ENCODE data around the gene CS.
"Not testable (repeated sequence)": the region's sequence is repeated elsewhere in the genome, so short reads cannot be mapped to it uniquely, and the experiment has no call there.

The CS gene

DNA sequence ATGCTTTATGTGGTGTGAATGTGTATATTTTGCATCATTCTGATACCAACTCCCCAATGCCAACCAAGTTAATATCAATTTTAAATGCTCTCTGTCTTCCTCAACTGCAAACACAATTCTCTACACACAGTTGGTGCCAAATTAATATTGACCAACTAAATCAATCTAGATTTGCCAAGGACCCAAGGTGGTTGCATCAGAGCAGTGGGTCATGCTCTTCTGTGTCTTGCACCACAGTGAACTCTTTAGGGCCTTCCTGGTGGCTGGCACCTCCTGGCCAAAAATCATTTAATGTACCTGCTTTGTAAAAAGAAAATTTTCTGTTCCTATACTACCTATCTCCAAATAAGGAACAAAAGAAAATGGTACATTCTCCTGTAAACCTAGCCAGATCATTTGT, 19.3 kb downstream of the CS start:
- DNase-seq (ENCODE audit: low read depth in 2 of 2) = no peak

DNA sequence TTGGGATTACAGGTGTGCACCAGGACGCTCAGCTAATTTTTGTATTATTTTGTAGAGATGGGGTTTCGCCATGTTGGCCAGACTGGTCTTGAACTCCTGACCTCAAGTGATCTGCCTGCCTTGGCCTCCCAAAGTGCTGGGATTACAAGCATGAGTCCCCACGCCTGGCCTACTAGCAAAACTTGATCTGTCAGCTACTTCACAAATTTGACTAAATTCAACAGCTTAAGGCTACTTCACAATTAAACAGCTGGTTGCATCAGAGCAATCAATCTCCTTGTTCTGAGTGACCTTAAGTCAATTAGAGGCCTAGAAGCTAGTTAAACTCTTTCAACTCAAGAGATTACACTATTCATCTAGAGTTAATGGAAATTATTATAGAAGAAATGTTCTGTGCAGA, 21.2 kb downstream of the CS start:
- no peak for DNase-seq (ENCODE audit: low read depth in 2 of 2)

DNA sequence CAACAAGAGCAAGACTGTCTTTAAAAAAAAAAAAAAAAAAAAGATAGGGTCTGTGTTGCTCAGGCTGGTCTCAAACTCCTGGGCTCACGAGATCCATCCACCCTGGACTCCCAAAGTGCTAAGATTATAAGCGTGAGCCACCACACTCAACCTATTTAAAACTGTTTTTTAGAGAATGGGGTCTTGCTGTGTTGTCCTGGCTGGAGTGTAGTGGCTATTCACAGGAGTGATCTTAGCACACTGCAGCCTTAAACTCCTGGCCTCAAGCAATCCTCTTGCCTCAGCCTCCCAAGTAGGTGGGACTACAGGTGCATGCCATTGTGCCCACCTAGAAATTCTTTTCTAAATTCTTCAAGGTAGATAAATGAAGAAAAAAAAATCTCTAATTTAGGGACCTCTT, 25.8 kb downstream of the CS start:
- no peak for DNase-seq (ENCODE audit: low read depth in 2 of 2)

DNA sequence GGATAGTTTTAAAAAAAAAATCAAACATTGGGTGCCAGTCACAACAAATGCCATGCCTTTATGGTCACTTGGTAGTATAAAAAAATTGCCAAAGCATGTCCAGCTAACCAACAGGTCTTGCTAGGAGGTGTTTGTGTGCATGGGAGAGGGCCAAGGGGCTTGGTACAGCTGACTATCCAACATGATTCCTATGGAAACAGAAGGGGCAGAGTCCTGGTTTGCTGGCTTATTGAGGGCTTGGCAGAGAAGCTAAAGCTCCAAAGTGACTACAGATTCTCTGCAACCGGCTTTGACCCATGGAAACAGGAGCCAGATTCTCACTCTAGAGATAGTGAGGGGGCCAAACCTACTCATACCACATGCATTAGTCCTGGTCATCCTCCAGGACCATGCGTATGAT, 27.7 kb downstream of the CS start:
- not testable (repeated sequence) for DNase-seq (ENCODE audit: low read depth in 2 of 2)

DNA sequence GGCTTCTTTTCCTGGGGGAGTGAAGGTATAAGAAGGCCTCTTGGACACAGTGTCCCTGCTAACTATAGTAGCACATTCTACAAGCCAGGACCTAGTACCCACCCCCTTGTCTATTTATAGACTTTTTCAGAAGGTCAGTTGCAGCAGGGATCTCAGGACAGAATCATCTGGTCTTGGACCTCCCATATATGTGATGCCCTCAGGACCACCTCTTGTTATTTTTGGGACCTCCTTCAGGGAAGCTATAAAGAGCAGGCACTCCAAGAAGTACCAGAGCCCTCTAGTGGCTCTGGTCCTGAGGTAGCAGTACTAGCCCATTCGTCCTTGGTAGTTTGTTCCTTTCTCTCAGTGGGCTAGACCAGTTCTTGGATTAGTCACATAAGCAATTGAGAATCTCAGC, 29.1 kb downstream of the CS start:
- DNase-seq (ENCODE audit: low read depth in 2 of 2) = no peak

DNA sequence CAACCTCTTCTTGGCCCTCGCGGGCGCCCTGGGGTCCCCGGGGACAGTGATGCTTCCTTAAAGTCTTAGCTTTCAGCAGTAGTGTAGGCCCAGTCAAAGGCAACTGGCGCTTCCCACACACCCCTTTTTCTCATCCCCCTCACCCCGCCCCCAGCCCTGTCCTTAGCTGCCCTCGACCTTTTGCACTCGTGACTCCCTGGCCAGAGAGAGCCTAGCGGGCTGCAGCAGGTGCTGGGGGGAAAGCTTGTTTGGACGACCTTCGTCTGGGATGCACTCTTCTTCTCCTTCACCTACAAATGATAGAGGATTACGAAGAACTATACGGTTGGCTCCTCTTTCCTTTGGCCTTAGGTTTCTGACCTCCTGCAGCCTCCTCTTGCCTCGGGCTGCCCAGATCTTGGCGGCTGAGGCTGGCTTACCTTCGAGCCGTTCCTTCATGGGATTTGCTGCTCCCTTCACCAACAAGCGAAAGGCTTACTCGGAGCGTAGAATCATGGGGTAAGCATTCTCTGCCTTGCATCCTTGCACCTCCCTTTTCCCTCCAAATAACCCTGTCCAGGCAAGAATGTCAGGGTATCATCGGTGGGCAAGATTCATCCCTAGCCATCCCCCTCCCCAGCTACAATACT, 32.6 kb downstream of the CS start:
- no peak for DNase-seq (ENCODE audit: low read depth in 2 of 2)

DNA sequence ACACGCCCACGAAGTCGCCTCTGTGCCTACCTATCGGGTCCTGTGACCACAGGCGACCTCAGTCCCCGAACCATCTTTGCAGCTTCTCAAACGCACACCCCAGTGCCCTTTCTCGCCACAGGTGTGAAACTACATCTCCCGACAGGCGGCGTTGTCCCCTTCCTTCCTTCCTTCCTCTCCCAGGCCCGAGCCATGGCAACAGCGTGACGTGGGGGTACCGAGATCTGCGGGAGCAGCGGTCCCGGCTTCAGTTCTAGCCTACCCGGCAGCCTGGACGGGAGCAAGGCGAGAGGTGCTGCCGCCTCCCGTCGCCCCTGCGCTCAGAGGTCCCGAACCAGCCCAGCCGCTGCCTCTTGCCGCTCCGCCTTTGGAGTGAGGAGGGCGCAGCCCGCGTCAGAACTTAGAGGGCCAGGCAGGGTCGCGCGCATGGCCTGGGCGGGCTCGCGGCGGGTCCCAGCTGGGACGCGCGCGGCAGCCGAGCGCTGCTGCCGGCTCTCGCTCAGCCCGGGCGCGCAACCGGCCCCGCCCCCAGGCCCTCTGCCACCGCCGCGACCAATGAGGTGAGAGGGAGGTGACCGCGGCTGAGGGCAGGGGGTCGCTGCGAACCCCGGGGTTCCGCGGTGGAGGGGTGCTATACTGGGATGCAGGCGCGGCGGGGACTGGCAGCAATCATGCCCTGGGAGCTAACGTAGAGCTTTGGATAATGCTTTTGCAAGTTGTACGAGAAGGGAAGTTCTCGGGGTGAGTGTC, 33.3 kb downstream of the CS start, which contains the start of gene COQ10A:
Gene COQ10A, plus strand, starts transcription at position 250 of the 750 bp plus-strand sequence. Its CDS starts 177 bp downstream, at position 427.
- peak; percentile 62 to 65 for DNase-seq (ENCODE audit: low read depth in 2 of 2)

DNA sequence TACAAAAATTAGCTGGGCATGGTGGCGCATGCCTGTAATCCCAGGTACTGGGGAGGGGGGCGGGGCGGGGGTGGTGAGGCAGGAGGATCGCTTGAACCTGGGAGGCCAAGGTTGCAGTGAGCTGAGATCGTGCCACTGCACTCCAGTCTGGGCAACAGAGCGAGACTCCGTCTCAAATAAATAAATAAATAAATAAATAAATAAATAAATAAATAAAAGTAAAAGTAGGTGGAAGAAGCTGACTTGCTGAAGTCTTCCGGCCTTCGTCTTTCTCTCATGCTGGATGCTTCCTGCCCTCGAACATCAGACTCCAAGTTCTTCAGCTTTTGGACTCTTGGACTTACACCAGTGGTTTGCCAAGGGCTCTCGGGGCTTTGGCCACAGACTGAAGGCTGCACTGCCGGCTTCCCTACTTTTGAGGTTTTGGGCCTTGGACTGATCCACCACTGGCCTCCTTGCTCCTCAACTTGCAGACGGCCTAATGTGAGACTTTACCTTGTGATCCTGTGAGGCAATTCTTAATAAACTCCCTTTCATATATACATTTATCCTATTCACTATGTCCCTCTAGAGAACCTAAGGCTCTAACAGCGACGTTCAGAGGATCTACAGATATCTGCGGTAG, 34.0 kb downstream of the CS start:
- not testable (repeated sequence) for DNase-seq (ENCODE audit: low read depth in 2 of 2)

DNA sequence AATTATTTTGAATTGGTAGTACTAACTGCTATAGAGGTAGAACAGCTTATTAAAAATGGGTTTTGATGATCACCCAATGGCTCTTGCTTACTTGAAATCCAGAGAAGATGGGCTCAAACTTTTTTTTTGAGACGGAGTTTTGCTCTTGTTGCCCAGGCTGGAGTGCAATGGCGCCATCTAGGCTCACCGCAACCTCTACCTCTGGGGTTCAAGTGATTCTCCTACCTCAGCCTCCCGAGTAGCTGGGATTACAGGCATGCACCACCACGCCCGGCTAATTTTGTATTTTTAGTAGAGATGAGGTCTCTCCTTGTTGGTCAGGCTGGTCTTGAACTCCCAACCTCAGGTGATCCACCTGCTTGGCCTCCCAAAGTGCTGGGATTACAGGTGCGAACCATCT, 37.2 kb downstream of the CS start:
- DNase-seq (ENCODE audit: low read depth in 2 of 2) = not testable (repeated sequence)

DNA sequence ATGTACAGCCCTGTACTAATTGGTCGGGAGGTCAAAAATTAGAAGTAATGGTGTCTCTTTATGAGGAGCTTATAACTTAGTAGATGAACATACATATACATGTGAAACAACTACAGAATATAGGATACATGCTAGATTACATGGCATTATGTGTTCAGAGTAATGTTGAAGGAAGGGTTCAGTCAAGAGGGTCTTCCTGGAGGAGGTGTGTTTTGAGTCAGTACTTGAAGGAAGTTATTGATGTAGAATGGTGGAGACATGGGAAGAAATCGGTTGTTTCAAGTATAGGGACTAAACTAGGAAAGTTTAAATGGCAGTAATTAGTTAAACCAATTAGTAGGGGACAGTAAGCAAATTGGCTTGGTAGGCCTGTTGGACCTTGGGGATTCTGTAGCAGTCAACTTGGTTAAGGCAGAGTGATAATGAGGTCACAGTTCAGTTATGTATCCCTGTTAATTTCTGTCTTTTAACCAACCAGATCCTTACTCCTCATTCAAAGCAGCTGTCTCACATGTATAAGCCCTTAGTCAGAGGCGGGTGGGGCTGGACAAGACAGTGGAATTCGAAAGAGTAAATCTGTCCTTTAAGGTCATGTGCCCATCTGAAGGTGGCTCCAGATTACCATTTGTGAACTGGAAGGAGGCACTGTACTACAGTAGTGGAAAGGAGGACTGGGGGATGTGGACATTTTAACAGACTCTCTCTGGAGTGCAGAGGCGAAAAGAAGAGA, 38.5 kb downstream of the CS start:
- DNase-seq (ENCODE audit: low read depth in 2 of 2) = peak; percentile 65 to 69

DNA sequence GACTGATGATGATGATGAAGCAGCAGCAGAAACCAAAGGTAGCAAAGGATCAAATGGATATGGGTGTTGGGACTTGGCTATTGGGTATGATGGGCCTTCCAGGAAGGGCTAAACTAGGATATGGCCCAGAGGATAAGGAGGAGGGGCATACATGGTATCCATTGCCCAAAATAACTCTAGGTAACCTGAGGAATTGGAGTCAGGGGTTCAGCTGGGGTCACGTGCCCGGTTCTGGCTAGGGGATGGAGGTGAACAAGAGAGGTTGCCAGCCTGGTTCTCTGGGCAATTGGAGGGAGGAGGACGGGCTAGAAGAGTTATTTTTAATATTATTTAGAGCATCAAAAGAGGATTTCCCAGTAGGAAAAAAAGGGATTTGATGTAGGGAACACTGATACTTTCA, 39.2 kb downstream of the CS start:
- DNase-seq (ENCODE audit: low read depth in 2 of 2) = no peak

DNA sequence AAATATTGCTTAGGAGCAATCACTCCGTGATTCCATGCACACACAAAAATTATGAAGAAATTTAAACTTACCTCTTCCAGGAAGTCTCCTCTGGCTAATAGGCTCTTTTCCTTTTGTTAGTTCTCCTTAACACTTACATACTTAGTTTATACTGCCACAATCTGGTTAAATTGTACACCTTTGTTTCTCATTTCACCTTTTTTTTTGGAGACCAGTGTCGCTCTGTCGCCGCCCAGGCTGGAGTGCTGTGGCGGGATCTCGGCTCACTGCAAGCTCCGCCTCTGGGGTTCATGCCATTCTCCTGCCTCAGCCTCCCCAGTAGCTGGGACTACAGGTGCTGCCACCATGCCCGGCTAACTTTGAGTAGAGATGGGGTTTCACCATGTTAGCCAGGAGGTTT, 39.8 kb downstream of the CS start:
- no peak for DNase-seq (ENCODE audit: low read depth in 2 of 2)

DNA sequence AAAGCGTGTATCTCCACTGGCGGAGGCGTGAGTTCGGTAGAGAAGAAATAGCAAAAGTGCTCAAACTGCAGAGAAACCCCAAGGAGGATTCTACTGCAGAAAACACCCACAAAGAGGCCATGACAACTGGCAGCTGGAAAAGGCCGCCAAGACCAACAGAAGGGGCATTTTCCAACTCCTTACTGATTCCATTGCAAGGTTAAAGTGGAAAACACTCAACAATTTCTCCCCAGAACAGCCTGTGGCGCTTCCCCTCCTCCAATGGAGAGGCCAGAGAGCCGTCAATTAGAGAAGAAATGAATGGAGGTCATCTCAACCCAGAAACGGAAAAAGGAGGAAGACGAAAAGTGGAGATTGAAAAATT, 41.3 kb downstream of the CS start:
- no peak for DNase-seq (ENCODE audit: low read depth in 2 of 2)

DNA sequence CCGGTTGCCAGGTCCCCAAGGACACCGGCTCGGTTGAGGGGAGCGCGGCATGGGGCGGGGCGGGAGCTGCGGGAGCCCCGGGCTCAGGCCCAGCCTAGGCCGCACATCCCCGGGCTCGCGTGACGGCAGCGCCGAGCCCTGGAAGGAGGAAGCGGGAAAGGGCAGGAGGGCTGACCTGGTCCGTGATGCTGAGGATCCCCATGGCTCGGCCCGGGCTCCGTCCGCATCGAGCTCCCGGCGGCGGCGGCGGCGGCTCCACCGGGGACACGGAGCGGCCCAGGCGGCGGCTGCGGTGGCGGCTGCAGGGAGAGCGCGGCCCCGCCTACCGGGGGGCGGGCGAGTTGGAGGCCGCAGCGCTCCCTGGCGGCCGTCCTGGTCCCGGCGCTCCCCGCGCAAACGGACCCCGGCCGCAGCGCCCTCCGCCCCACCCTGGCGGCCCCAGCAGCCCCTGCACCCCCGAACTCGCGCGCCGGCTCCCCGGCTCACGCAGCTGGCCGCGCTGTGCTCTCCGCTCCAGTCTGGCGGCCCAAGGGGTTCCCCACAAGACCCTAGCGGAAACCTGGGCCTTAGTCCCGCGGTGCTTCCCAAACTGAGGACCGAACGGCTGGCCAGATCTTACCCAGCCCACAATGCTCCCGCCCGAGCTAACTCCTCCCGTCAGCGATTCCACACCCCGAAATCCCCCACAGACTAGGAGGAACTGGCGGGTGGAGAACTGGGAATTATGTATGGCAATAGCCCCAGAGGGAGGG, 41.9 kb downstream of the CS start, which contains the start of gene ANKRD52:
Gene ANKRD52, minus strand, starts transcription at position 317 of the 752 bp plus-strand sequence. Its CDS starts 115 bp downstream, at position 202.
- DNase-seq (ENCODE audit: low read depth in 2 of 2) = peak; percentile 44 to 46

DNA sequence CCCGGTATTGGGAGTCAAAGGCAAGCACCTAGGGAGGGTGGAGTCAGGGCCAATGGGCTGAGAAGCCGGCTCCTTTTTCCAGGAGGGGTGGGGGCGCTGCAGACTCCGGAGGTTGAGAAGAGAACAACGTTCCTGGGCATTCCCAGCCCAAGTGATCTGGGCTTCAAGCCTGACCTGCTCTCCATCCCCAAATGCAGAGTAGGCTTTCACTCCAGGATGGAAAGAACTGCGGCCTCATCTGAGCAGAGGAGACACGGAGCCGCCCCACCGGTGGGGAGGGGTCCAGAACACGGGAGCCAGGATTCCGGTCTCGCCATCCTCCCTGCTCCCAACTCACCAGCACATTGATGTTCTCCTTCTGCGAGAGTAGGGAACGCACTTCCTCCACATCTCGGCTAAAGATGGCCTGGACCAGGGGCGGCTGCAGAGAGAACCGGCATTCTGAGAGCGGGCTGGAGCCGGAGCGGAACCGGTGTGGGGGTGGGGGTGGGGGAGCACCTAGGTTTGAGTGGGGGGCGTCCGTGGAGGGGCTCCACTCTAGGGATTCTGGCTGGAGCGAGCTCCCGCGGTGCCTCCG, 42.6 kb downstream of the CS start:
- DNase-seq (ENCODE audit: low read depth in 2 of 2) = no peak

DNA sequence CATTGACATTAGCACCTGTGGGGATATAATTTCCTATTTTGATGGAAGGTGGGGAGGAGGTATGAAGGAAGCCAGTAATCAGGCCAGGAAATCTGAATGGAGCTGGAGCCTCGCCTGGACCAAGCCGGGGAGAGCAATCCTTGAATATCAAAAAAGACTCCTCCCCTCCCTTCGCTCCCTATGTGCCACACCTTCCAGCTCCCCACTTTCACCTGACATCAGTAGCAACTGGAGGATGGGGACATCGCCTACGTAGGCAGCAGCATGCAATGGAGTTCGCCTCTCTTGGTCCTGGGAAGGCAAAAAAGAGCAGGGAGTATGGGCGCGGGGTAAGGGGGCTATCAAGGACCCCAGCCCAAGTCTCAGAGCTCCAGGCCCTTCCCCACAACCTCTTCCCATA, 43.1 kb downstream of the CS start:
- DNase-seq (ENCODE audit: low read depth in 2 of 2) = no peak

DNA sequence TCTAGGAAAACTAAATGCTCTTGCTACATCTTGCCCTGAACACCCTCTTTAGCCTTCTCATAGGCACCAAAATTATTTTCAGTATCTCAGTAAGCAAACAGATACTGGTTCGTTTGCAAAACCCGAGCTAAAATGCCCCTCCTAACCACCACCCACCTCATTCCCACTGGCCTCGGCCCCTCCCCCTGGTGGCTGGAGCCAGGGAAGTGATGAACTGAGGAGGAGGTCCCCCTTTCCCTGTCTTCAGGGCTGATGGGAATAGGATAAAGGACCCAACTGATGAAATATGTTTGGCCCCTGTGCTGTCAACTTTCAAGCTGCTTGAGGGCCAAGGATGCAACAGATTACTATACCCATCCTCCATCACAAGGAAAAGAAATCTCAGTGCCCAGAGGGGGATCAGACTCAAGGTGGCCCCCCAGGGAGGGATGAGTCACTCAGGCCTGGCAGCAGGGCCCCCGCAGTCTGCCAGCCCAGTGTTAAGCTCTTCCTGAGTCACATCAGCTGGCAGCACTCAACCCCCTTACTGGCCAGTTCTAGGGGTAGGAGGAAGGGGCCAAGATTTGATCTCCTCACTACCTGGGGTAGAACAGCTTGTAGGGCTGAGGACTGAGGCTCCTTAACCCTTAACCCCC, 43.7 kb downstream of the CS start:
- no peak for DNase-seq (ENCODE audit: low read depth in 2 of 2)

DNA sequence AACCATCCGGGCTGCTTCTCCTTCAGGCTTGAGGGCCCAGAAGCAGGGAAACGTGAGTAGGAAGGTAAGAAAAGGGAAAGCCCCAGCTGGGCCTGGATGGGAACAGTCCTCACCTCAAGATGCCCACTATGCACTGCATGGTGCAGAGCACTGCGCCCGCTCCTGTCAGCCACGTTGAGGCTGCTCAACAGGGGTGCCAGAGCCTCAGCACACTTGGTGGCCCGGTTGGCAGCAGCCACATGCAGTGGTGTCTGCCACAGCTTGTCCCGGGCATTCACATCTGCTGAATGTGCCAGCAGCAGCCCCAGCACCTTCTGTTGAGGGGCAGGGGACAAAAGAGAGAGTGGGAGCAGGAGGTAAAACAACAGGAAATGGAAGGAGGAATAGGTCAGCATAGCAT, 44.5 kb downstream of the CS start:
- DNase-seq (ENCODE audit: low read depth in 2 of 2) = no peak

DNA sequence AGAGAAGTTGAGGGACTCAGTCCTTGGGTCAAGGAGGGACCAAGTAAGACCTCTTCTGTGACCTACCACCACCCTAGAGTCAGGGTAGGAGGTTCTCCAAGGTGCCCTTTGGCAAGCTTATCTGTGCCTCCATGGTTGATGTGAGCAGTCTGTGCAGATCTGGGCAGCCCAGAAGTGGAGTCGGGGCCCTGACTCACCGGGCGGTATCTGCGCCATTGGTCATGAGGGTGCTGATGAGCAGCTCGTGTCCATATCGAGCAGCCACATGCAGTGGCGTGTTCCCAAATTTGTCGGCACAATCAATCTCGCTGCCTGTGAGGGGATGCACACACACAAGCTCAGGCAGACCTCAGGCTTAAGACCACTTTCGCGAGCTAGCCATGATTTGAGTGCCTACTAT, 47.0 kb downstream of the CS start:
- no peak for DNase-seq (ENCODE audit: low read depth in 2 of 2)

DNA sequence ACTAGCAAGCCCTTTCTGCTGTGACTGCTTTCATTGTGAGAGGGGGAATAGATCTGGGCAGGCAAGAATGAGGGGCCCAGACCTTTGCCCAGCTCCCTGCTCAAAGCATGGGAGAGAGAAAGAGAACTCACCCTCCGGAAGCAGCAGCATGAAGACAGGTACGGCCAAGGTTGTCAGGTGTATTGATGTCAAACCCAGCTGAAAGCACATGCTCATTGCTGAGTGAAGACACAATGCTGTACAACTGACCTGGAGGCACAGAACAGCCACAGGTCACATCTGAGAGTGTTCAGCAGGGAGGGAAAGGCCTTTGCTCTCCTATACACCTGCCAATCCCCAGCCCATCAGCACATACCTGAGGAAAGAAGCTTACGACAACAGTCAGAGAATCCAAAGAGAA, 47.5 kb downstream of the CS start:
- no peak for DNase-seq (ENCODE audit: low read depth in 2 of 2)

DNA sequence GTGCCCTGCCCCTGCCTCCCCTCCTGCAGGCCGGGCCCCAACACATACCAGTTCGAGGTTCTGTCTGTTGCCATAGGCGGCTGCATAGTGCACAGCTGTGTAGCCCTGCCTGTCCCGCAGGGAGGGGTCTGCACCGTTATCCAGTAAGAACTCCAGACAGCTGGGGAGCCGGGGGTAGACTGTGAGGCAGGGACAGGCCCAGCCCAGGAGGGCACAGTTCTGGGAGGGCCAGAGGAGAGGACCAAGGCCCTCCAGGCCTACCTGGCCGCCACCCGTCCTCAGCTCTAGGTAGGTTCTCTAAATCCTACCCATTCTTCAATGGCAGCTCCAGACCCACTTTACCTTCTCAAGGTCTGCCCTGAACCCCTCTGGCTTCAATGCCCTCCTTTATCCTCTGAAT, 51.4 kb downstream of the CS start:
- DNase-seq (ENCODE audit: low read depth in 2 of 2) = no peak

Data from fibroblast of skin of left quadriceps (primary cell).